Nephron progenitor cell (in vitro differentiated cells): ENCODE measurements around the gene KDM4B.

Experiments used
- DNase-seq: peaks from one replicate; pipeline ENCODE4 v3.0.0; 2021
- H3K27ac Mint-ChIP-seq: 2 replicates; pipeline ENCODE4 v1.8.0; 2021; ENCODE audit warnings: mild to moderate bottlenecking, moderate library complexity, mixed read lengths
- H3K27me3 Mint-ChIP-seq: 2 replicates; pipeline ENCODE4 v1.8.0; 2021; ENCODE audit warnings: mild to moderate bottlenecking, low read depth, mixed read lengths; ENCODE audit not compliant: poor library complexity
- H3K36me3 Mint-ChIP-seq: 2 replicates; pipeline ENCODE4 v1.8.0; 2021; ENCODE audit warnings: low read depth, mixed read lengths
- H3K4me1 Mint-ChIP-seq: 2 replicates; pipeline ENCODE4 v1.8.0; 2021; ENCODE audit warnings: mixed read lengths
- H3K4me3 Mint-ChIP-seq: 2 replicates; pipeline ENCODE4 v1.8.0; 2021; ENCODE audit warnings: mild to moderate bottlenecking, moderate library complexity, mixed read lengths
- H3K9me3 Mint-ChIP-seq: 2 replicates; pipeline ENCODE4 v1.8.0; 2021; ENCODE audit warnings: mild to moderate bottlenecking, moderate library complexity, mixed read lengths
- CTCF ChIP-seq: fragments of 200-600 bp; sonication (generic); IDR thresholded peaks from 2 replicates; pipeline ENCODE4 v1.5.0; 2021; ENCODE audit warnings: antibody characterized with exemption

The KDM4B gene

GRCh38 chr19:5153601-5154128, 184.8 kb downstream of the KDM4B start:
- H3K4me3 Mint-ChIP-seq, result no peak overlapping the region
- no peak for TF ChIP-seq CTCF

GRCh38 chr19:5154129-5154798, 185.4 kb downstream of the KDM4B start:
- Mint-ChIP-seq H3K27ac (no peak overlapping the region), H3K36me3 (peaks cover 17% of the 10 kb centered on the region), H3K9me3 (peaks cover 23% of the 10 kb centered on the region), H3K4me1 (peaks cover 18% of the 10 kb centered on the region), H3K4me3 (no peak overlapping the region), H3K27me3 (peaks cover 5% of the 10 kb centered on the region)
- peak; percentile 69 for DNase-seq
- peak; percentile 41 for TF ChIP-seq CTCF

More at GRCh38 chr19:5153601-5154128, 184.8 kb downstream of the KDM4B start:
- Mint-ChIP-seq H3K9me3 (peaks cover 17% of the 10 kb centered on the region), H3K36me3 (peaks cover 15% of the 10 kb centered on the region), H3K27ac (no peak overlapping the region), H3K4me1 (peaks cover 22% of the 10 kb centered on the region), H3K27me3 (peaks cover 2% of the 10 kb centered on the region)
- DNase-seq, result no peak

GRCh38 chr19:5154799-5155426, 186.0 kb downstream of the KDM4B start:
- Mint-ChIP-seq H3K27me3 (peaks cover 5% of the 10 kb centered on the region), H3K9me3 (peaks cover 29% of the 10 kb centered on the region), H3K4me1 (peaks cover 17% of the 10 kb centered on the region), H3K36me3 (peaks cover 16% of the 10 kb centered on the region), H3K27ac (peak overlapping the region; percentile 57), H3K4me3 (no peak overlapping the region)
- no peak for TF ChIP-seq CTCF
- DNase-seq, result no peak

- Mint-ChIP-seq H3K9me3 (peaks cover 37% of the 10 kb centered on the region), H3K4me3 (no peak overlapping the region), H3K27ac (peak overlapping the region; percentile 57), H3K4me1 (peaks cover 17% of the 10 kb centered on the region), H3K27me3 (peaks cover 8% of the 10 kb centered on the region), H3K36me3 (peaks cover 16% of the 10 kb centered on the region)
- TF ChIP-seq CTCF, result no peak
- DNase-seq, result no peak
These were observed 186.8 kb downstream of the KDM4B start for GRCh38 chr19:5155586-5156210.

GRCh38 chr19:5156231-5156986, 187.5 kb downstream of the KDM4B start:
- DNase-seq, result no peak
- no peak overlapping the region for H3K4me3 Mint-ChIP-seq
- peaks cover 16% of the 10 kb centered on the region for H3K36me3 Mint-ChIP-seq

More at GRCh38 chr19:5156231-5156986, 187.5 kb downstream of the KDM4B start:
- H3K27me3 Mint-ChIP-seq, result peaks cover 8% of the 10 kb centered on the region
- peaks cover 37% of the 10 kb centered on the region for H3K9me3 Mint-ChIP-seq
- H3K4me1 Mint-ChIP-seq, result peaks cover 17% of the 10 kb centered on the region
- no peak for TF ChIP-seq CTCF
- peak overlapping the region; percentile 92 for H3K27ac Mint-ChIP-seq
